ENCODE results near the gene CD74. TPM values are rescaled to one million over a fixed set of nuclear protein-coding genes. Genes with fewer than 3 reads are reported as not detected.
A peak's percentile ranks its signal among the peaks of the same experiment; 100 is the strongest.

CD74 gene
- total and polyA plus RNA-seq, 10 of the 15 experiments (the other 5 are each of a cell fraction or from before 2014, with no cell fraction given) = 1,387 to 11,063 (median 3,922) TPM

GRCh38 chr5:150398722-150399523 lies 13.8 kb downstream of the CD74 start (continued):
- TF ChIP-seq DPF2 (IDR thresholded peaks at IDR 0.05) (no peak), GATAD2B (conservative IDR thresholded peaks at IDR 0.05; ENCODE audit: low read depth) (no peak)

- CTCF ChIA-PET = interaction anchor here (0.6 to 14.0 kb wide), 26 partner anchors 8 to 148 kb away, joined by 3 to 274 read pairs (median 6); partner anchors contain the start of genes CD74 and RPS14
- no peak for ATAC-seq
- no peak overlapping the region for H3K27ac ChIP-seq (ENCODE audit: control insufficient read depth, insufficient read depth)
- H3K27me3 ChIP-seq (replicated peaks in 1 of 2; ENCODE audit: control insufficient read depth in 2 of 2, insufficient read depth in 2 of 2, low read length in 1 of 2) = no peaks in the 10 kb centered on the region
- intact Hi-C loops (cut with micrococcal nuclease; ENCODE audit: unreplicated experiment) (loop anchor here (1.0 kb wide), 1 partner anchor 38 kb away; no protein-coding TSS in a partner anchor), in situ Hi-C loops (cut with MboI) (no loop called here)
- no peak overlapping the region for H3K4me2 ChIP-seq (ENCODE audit: control insufficient read depth, insufficient read depth)
- no peak overlapping the region for H2AFZ ChIP-seq (ENCODE audit: control insufficient read depth, low read depth, low read length)
- no peak for DNase-seq (ENCODE audit: low read depth, low spot score)
- H3K36me3 ChIP-seq (ENCODE audit: control insufficient read depth in 2 of 2, insufficient read depth in 2 of 2, low read length in 1 of 2) = peaks cover 40 to 41% of the 10 kb centered on the region in 2 experiments
- FAIRE-seq = no peak
- RAD21 ChIA-PET (ENCODE audit: unreplicated experiment) = interaction anchor here (1.2 to 8.6 kb wide), 9 partner anchors 13 to 239 kb away, joined by 3 to 115 read pairs (median 4); partner anchors contain the start of gene CD74
- H3K4me1 ChIP-seq (ENCODE audit: control insufficient read depth, insufficient read depth, low read length) = peaks cover 10% of the 10 kb centered on the region
- POLR2A ChIA-PET = interaction anchor here (1.1 to 4.9 kb wide), 9 partner anchors 9 to 50 kb away, joined by 4 to 39 read pairs (median 5); partner anchors contain the start of gene CD74
- H3K9ac ChIP-seq (ENCODE audit: control insufficient read depth, insufficient read depth, low read length) = no peak overlapping the region
- no peaks in the 10 kb centered on the region for H3K79me2 ChIP-seq (ENCODE audit: control insufficient read depth, insufficient read depth, low read length)
- WGBS (ENCODE audit: insufficient coverage, insufficient replicate concordance, low lambda C conversion rate, missing lambda C conversion rate) = 75% methylated on average over 13 of the region's 13 CpGs
- H3K4me3 ChIP-seq = no peak overlapping the region
- H4K20me1 ChIP-seq (ENCODE audit: control insufficient read depth, insufficient read depth) = peaks cover 13% of the 10 kb centered on the region
- H3K9me3 ChIP-seq (replicated peaks; ENCODE audit: control insufficient read depth, insufficient read depth, low read length) = no peaks in the 10 kb centered on the region
- no TSS peak for BruUV-seq (replicated peaks)
- SMC1A ChIA-PET (ENCODE audit: uncharacterized antibody, unreplicated experiment) = interaction anchor here (0.7 to 8.1 kb wide), 16 partner anchors 8 to 65 kb away, joined by 3 to 127 read pairs (median 4); partner anchors contain the start of genes CD74 and TCOF1
- TF ChIP-seq SIX5 (IDR thresholded peaks at IDR 0.05; ENCODE audit: low read depth, low read length, severe bottlenecking) = no peak
- no peak for TF ChIP-seq LARP7 (IDR thresholded peaks at IDR 0.05)
- TF ChIP-seq CREB1 (IDR thresholded peaks at IDR 0.05; ENCODE audit: low read depth) = no peak
- TF ChIP-seq MTA2 (IDR thresholded peaks at IDR 0.05; ENCODE audit: low read depth) = no peak
- no peak for TF ChIP-seq HCFC1 (IDR thresholded peaks at IDR 0.05; ENCODE audit: low read length)
- TF ChIP-seq EED (IDR thresholded peaks at IDR 0.05; ENCODE audit: low read depth) = no peak
- TF ChIP-seq EGR1 (IDR thresholded peaks at IDR 0.05; ENCODE audit: borderline replicate concordance in 1 of 2, low read depth in 2 of 2, low read length in 2 of 2) = 0 out of 3 replicates have a peak, but pooled peaks of 1 of the 2 experiments have one; percentile 1
- TF ChIP-seq NFYB (IDR thresholded peaks at IDR 0.05; ENCODE audit: insufficient read depth, low read depth, low read length) = no peak
- no peak for TF ChIP-seq MLLT1 (IDR thresholded peaks at IDR 0.05)
- peak; percentile 36; the same call in 1 of the 2 replicates for TF ChIP-seq POLR2A (IDR thresholded peaks at IDR 0.05; ENCODE audit: low read depth, low read length)
- no peak for TF ChIP-seq ZNF217 (IDR thresholded peaks at IDR 0.05)
- no peak for TF ChIP-seq ZNF384 (IDR thresholded peaks at IDR 0.05; ENCODE audit: borderline replicate concordance, low read depth, low read length)
- 0 out of 3 replicates have a peak, but pooled peaks have one; percentile 20 for TF ChIP-seq POU2F2 (IDR thresholded peaks at IDR 0.05; ENCODE audit: borderline replicate concordance, low read depth, low read length)
- TF ChIP-seq KDM1A (IDR thresholded peaks at IDR 0.05; ENCODE audit: borderline replicate concordance) = no peak
- no peak for TF ChIP-seq RUNX3 (IDR thresholded peaks at IDR 0.05; ENCODE audit: low read length)
- TF ChIP-seq ZBTB33 (IDR thresholded peaks at IDR 0.05) = no peak
These were observed 14.7 kb downstream of the CD74 start for GRCh38 chr5:150397782-150398721.

All from GM12878 (cell line).